Measurements from ENCODE around the gene MAN1B1.
A peak's percentile ranks its signal among the peaks of the same experiment; 100 is the strongest.

Gene MAN1B1

DNA sequence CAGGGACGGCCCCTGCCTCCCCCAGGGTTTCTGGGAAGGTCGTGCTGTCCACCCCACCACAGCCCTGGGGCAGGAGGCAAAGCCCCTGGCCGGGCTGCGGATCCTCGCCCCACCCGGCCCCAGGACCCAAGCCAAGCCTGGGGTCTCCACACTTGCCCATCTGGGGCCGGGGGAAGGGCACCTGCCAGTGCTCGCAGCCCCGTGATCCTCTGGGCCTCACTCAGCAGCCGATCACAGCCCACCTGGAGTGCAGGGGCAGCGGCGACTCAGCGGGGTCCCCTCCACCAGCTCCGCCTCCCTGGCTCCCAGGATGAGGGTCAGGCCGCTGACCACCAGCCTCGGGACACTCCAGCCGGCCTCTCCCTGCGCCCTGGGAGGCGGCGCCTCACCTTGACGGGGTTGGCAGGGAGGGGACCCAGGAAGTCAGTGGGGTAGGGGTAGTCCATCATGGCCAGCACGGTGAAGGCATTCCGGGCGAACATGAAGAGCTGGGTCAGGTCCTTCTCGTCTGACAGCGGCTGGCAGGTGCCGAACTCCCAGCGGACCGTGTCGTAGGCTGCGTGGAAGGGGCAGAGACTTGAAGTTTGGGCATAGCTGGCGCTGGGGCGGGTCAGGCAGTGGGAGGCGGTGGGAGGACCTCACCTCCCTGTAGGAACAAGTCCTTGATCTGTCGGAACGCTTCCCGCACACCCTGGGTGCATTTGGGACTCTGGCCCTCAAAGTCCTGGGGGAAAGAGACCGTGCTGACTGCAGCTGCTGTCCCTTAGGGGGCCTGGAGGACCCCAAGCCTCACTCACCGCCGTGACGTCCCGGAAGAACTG is 26.0 kb downstream of the MAN1B1 start:
- H3K27ac ChIP-seq = no peak overlapping the region
- TF ChIP-seq, protein P1, sequence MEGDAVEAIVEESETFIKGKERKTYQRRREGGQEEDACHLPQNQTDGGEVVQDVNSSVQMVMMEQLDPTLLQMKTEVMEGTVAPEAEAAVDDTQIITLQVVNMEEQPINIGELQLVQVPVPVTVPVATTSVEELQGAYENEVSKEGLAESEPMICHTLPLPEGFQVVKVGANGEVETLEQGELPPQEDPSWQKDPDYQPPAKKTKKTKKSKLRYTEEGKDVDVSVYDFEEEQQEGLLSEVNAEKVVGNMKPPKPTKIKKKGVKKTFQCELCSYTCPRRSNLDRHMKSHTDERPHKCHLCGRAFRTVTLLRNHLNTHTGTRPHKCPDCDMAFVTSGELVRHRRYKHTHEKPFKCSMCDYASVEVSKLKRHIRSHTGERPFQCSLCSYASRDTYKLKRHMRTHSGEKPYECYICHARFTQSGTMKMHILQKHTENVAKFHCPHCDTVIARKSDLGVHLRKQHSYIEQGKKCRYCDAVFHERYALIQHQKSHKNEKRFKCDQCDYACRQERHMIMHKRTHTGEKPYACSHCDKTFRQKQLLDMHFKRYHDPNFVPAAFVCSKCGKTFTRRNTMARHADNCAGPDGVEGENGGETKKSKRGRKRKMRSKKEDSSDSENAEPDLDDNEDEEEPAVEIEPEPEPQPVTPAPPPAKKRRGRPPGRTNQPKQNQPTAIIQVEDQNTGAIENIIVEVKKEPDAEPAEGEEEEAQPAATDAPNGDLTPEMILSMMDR (conservative IDR thresholded peaks at IDR 0.05) = no peak
- TF ChIP-seq ZFX (IDR thresholded peaks at IDR 0.05) = no peak

DNA sequence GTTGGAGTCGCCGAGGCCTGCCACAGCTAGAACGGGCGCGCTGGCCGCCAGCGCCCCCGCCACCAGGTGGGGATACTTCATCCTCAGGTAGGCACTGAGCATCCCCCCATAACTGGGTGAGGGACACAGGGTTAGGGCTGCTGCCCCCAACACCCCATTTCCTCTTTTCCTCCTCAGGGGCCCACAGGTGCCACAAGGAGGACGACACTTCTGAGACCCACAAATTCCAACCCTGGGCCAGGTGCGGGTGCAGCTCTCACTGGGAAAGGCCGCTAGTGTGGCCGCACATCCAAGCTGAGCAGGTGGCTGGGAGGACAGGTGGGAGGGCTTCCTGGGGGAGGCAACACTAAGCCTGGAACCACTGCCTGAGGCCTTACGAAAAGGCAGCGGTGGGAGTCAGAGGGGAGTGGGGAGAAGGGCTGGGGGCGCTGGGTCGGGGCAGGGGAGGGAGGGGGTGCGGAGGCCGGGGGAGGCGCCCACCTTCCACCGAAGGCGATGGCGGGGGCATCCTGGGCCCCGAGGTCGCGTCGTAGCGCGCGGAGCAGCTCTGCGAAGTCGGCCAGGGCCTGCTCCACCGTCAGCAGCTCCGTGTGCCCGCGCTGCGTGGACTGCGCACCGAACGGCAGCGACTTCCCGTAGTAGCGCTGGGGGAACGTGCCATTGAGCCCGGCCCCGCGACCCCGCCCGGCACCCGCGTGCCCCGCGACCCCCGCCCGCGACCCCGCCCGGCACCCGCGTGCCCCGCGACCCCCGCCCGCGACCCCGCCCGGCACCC is 26.8 kb downstream of the MAN1B1 start:
- H3K27ac ChIP-seq = peak overlapping the region; percentile 83
- TF ChIP-seq, protein P1 (conservative IDR thresholded peaks at IDR 0.05) = no peak
- TF ChIP-seq ZFX (IDR thresholded peaks at IDR 0.05) = no peak

DNA sequence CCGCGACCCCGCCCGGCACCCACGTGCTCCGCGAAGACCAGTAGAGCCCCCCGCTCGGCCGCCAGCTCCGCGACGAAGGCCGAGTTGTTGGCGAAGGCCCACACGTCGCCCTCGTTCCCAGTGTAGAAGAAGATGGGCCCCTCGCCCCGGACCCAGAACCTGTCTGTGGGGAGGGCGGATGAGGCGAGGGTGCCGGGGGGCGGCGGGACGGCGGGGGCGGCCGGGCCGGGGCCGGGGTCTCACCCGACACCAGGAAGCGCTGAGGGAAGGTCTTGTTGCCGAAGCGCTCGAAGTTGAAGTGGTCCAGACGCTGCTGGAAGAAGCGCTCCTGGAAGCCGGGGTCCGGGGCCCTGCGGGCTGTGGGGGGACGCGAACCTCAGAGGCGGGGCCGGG is 27.4 kb downstream of the MAN1B1 start:
- TF ChIP-seq, protein P1 (conservative IDR thresholded peaks at IDR 0.05) = no peak
- TF ChIP-seq ZFX (IDR thresholded peaks at IDR 0.05) = 0 out of 2 replicates have a peak, but pooled peaks have one; percentile 75
- peak overlapping the region; percentile 83 for H3K27ac ChIP-seq

DNA sequence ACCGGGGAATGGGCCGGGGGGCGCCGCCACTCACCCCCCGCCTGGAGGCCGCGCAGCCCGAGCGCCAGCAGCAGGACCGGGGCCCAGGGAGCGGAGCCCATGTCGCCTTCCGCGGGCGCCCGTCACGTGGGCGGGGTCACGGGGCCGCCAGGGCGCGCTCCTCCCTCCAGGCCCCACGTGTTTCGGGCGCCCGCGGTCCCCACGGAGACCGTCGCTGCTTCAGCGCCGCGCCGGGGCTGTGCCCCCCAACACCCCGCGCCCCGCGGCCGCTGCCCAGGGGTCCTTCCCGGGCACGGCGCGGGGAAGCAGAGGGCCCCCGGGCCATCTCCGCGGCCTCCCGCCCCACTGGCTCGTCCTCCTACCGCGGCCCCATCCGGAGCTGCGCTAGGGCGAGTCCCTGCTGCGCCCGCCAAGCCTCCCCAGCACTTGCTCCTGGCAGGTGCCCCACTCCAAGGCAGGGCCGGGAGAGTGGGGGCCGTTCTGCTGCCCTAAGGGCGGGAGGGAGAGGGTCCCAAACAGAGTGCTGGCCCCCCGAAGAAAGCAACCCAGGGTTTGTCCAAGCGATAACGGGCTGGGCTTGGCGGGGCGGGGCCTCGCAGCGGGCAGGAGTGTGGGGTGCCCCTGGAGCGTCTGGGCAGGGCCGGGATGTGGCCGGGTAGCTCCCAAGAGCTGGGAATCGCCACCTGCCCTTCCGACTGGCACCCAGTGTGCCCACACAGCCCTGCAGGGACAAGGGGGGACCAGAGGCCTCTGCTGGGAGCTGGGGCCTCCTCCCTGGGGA is 28.0 kb downstream of the MAN1B1 start, which contains the start of gene DPP7:
Gene DPP7 (minus strand): TSS at position 121 of the 781 bp plus-strand sequence. CDS start 20 bp downstream, at position 101.
- no peak; the same call in 1 of the 2 replicates for TF ChIP-seq ZFX (IDR thresholded peaks at IDR 0.05)
- TF ChIP-seq, protein P1 (conservative IDR thresholded peaks at IDR 0.05) = no peak
- peak within 1 kb of the TSS; percentile 83 for H3K27ac ChIP-seq

DNA sequence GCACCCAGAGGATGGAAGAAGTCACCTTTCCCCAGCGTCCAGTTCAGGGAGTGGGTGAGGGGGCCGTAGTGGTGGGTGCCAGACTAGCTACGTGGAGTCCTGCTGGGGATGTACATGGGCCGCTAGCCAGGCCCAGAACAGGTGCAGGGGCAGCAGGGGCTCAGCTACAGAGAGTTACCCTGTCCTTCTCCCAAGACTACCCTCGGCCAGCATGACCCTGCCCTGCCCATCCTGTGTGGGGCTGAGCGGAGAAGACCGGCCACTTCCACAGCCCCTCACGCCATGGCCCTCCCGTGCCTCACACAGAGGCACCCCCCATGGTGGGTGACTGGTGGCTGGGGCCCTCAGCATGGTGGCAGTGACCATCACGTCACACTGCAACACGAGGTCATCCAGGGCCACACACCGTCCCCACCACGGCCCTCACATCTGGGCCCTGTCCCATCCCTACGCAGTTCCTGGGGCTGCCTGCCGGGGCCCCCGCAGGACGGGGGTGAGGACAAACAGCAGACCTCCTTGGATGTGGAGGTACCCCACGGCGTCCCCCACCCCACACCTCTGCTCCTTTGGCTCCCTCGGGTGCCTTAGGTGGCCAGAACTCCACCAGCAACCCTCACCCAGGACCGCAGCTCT is 28.7 kb downstream of the MAN1B1 start:
- TF ChIP-seq ZFX (IDR thresholded peaks at IDR 0.05) = no peak
- TF ChIP-seq, protein P1 (conservative IDR thresholded peaks at IDR 0.05) = no peak
- H3K27ac ChIP-seq = peak overlapping the region; percentile 83

DNA sequence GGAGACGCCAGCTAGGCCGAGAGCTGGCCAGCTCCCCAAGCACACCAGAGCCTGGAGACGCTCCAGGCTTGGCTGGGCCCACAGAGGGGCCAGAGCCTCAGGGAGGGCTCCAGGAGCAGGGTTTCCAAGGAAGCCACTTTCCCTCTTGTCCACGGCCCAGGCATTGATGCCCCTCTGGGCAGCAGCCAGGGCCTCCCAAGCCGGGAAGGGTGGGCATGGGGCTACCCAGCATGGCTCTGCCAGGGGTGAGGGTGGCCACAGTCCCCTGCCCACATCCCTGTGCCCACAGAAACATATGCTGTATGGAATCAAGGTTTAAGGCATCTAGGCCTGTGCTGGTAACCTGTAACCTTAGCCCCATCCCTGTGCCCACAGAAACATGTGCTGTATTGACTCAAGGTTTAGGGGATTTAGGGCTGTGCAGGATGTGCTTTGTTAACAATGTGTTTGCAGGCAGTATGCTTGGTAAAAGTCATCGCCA is 29.3 kb downstream of the MAN1B1 start:
- no peak overlapping the region for H3K27ac ChIP-seq
- no peak for TF ChIP-seq ZFX (IDR thresholded peaks at IDR 0.05)
- TF ChIP-seq, protein P1 (conservative IDR thresholded peaks at IDR 0.05) = no peak

Measured in C4-2B (cell line).